ENCODE measurements around the gene ERMP1. TPM values are rescaled to one million over a fixed set of nuclear protein-coding genes. Genes with fewer than 3 reads are reported as not detected.

Gene ERMP1
- polyA plus RNA-seq, 1 of the 3 experiments (the other 2 are of a cell fraction), result 5.9 TPM

- Histone ChIP-seq H3K4me3 (ENCODE audit: low read depth in 2 of 2, low read length in 1 of 2) (no peak overlapping the region), H3K36me3 (replicated peaks in 1 of 2; ENCODE audit: control insufficient read depth in 1 of 2, insufficient read depth in 2 of 2, low read length in 1 of 2) (no peaks in the 10 kb centered on the region), H3K4me2 (no peak overlapping the region), H3K79me2 (ENCODE audit: insufficient read depth) (no peaks in the 10 kb centered on the region), H3K4me1 (ENCODE audit: control insufficient read depth in 1 of 2, insufficient read depth in 2 of 2, low read depth in 1 of 2, low read length in 1 of 2) (no peaks in the 10 kb centered on the region), H2AFZ (ENCODE audit: low read depth) (no peak overlapping the region), H4K20me1 (ENCODE audit: insufficient read depth) (no peaks in the 10 kb centered on the region), H3K9me2 (no peaks in the 10 kb centered on the region), H3K9me3 (no peaks in the 10 kb centered on the region), H3K9ac (no peak overlapping the region), H3F3A (replicated peaks; ENCODE audit: insufficient read depth) (no peaks in the 10 kb centered on the region), H3K27me3 (ENCODE audit: insufficient read depth) (no peaks in the 10 kb centered on the region), H3K27ac (ENCODE audit: low read depth in 2 of 2, low read length in 1 of 2) (no peak overlapping the region)
- CTCF ChIA-PET, result interaction anchor here (1.0 to 2.3 kb wide), 3 partner anchors 10 to 21 kb away, joined by 3 to 6 read pairs (median 4); no protein-coding TSS in a partner anchor
- DNase-seq, result no peak
- WGBS (ENCODE audit: low lambda C conversion rate), result 88% methylated on average over 4 of the region's 4 CpGs
- TF ChIP-seq SMC3 (IDR thresholded peaks at IDR 0.05; ENCODE audit: low read depth, low read length), result no peak
- no peak for TF ChIP-seq USF1 (IDR thresholded peaks at IDR 0.05; ENCODE audit: borderline replicate concordance, low read depth)
- TF ChIP-seq GABPA (IDR thresholded peaks at IDR 0.05; ENCODE audit: low read depth), result no peak
- no peak for TF ChIP-seq RCOR1 (IDR thresholded peaks at IDR 0.05; ENCODE audit: low read length)
- no peak for TF ChIP-seq SIN3A (IDR thresholded peaks at IDR 0.05; ENCODE audit: borderline replicate concordance, low read depth, low read length)
- TF ChIP-seq RXRA (IDR thresholded peaks at IDR 0.05; ENCODE audit: borderline replicate concordance, low read depth), result no peak
- TF ChIP-seq, protein P1, sequence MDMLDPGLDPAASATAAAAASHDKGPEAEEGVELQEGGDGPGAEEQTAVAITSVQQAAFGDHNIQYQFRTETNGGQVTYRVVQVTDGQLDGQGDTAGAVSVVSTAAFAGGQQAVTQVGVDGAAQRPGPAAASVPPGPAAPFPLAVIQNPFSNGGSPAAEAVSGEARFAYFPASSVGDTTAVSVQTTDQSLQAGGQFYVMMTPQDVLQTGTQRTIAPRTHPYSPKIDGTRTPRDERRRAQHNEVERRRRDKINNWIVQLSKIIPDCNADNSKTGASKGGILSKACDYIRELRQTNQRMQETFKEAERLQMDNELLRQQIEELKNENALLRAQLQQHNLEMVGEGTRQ (IDR thresholded peaks at IDR 0.05; ENCODE audit: borderline replicate concordance, low read depth, low read length), result no peak
- no peak for TF ChIP-seq MXI1 (IDR thresholded peaks at IDR 0.05; ENCODE audit: low read depth, low read length)
- TF ChIP-seq CTCF (IDR thresholded peaks at IDR 0.05), result no peak
- no peak for TF ChIP-seq REST (IDR thresholded peaks at IDR 0.05; ENCODE audit: low read depth, low read length)
- no peak for TF ChIP-seq FOSL2 (IDR thresholded peaks at IDR 0.05; ENCODE audit: borderline replicate concordance, low read depth)
- TF ChIP-seq, protein P2, sequence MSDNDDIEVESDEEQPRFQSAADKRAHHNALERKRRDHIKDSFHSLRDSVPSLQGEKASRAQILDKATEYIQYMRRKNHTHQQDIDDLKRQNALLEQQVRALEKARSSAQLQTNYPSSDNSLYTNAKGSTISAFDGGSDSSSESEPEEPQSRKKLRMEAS (IDR thresholded peaks at IDR 0.05; ENCODE audit: low read depth), result no peak
- TF ChIP-seq JUND (IDR thresholded peaks at IDR 0.05), result no peak
- TF ChIP-seq FOXM1 (IDR thresholded peaks at IDR 0.05; ENCODE audit: low read depth), result no peak
- no peak for TF ChIP-seq NRF1 (IDR thresholded peaks at IDR 0.05; ENCODE audit: low read depth, low read length)
- no peak for TF ChIP-seq EZH2phosphoT487 (IDR thresholded peaks at IDR 0.05; ENCODE audit: borderline replicate concordance, low read depth)
- no peak for TF ChIP-seq TAF1 (IDR thresholded peaks at IDR 0.05; ENCODE audit: borderline replicate concordance, low read depth, low read length)
- POLR2A ChIA-PET, result no interaction called here
Observed at GRCh38 chr9:5864446-5864845, 31.5 kb upstream of the ERMP1 start.
